ENCODE measurements around the gene AFF3.

The AFF3 gene

GRCh38 chr2:100066856-100067255 is 75.5 kb downstream of the AFF3 start:
- no peak for DNase-seq

DNA sequence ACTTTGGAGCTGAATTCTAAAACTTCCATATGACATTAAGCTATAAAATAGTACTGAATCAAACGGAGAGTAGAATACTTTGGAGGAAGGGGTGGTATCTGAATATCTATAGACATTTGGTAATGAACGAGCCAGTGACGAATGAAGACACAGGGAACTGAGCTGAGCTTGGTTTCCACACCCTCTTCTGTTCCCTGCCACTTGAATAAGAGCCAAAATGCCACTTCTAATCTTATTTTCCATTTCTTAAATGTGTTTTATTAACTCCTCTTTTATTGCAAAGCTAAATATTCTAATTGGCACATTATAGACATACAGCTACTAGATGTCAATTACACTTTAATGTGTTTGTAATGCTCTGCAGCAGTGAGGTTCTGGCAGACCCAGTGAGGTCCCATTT is 76.1 kb downstream of the AFF3 start:
- DNase-seq, result no peak

GRCh38 chr2:100064592-100065428 is 77.6 kb downstream of the AFF3 start:
- no peak for DNase-seq

- no peak for DNase-seq
Observed at GRCh38 chr2:100064165-100064564, 78.2 kb downstream of the AFF3 start.

DNA sequence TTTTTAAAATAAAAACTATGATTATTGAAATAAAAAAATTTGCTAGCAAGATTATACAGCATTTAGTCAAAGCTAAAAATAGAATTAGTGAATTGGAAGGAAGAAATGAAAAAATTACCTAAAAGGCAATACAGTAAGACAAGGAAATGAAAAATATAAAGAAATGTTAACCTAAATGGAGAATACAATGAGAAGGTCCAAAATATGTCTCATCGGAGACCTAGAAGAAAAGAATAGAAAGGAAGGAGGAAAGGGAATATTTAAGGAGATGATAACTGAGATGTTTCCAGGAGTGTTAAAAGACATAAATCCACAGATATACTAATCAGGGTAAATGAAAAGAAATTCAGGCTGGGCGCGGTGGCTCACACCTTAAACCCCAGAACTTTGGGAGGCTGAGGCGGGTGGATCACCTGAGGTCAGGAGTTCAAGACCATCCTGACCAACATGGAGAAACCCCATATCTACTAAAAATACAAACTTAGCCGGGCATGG is 78.9 kb downstream of the AFF3 start:
- no peak for DNase-seq

DNA sequence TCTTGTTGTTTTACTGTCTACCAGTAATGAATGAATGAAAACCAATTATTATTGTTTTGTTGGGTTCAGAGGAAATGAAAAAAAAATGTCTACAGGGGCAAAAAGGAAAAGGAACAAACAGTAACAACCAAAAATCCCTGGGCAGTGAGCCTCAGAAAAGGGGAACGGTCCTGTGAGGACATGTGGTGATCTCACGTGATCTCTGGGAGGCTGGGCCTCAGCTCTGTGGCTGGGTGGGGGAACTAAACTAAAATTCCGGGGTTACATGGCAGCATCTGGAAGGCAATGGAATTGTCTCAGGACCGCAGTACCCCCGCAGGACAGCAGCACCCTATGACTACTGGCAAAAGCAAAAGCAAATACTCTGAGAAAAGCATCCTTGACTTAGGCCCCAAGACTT is 80.1 kb downstream of the AFF3 start:
- no peak for DNase-seq

DNA sequence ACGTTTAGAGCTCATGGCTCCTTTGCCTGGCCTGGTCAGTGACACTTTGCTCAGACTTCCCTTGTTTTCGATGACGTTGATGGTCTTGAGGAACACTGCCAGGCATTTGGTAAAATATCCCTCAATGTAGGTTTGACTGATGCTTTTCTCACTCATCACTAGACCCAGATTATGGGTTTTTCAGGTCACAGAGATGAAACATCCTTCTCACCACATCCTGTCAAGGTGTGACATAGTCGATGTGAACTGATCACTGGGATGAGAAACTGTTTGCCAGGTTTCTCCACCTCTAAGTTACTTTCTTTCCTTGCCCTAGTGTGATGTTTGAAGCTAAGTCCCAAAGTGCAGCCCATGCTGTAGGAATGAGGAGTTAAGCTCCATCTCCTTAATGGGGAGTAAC is 81.5 kb downstream of the AFF3 start:
- no peak for DNase-seq

DNA sequence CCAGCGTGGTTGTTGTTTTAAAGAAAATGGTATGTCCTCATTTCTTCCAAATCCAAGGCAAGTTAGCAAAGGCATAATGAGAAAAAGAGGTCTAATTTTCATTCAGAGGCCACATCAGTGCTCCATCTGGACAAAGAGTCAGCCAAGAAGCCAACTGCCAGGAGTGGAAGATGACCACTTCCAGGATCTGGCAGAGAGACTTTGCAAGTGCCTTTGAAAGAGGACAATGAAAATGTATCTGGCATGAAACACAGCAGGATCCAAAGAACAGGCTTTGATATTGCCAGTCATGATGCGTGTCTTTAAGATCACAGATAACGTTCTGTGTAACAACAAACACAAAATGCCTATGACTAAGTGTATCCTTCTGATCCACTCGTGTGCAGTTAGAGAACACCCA is 82.8 kb downstream of the AFF3 start:
- no peak for DNase-seq

DNA sequence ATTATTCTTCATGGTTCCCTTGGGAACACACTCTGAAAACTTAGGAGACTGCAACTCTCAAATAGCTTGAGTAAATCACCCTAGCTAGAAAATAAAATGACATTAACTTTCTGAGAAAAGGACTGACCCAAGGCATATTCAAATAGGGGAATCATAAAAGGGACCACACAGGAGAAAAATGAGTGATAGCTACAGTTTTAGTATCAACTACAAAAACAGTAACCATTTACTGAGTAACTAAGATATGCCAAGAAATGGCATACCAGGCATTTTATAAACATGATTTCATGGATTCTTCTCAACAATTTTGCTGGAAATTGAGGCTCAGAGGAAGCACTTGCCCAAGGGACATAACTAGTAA is 84.5 kb downstream of the AFF3 start:
- no peak for DNase-seq

DNA sequence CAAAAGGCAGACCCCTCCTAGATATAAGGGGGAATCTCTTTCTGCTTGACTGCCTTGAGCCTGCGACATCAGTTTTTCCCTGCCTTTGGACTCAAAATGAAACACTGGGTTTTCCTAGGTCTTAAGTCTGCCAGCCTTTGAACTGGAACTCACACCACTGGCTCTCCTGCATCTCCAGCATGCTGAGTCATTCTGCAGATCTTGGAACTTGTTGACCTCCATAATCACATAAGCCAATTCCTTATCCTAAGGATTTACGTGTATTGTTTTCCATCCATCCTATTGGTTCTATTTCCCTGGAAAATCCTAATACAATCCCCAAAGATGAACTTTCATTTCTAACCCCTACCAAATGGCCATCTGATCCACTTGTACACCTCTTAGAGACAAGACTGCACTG is 88.0 kb downstream of the AFF3 start:
- DNase-seq, result no peak

DNA sequence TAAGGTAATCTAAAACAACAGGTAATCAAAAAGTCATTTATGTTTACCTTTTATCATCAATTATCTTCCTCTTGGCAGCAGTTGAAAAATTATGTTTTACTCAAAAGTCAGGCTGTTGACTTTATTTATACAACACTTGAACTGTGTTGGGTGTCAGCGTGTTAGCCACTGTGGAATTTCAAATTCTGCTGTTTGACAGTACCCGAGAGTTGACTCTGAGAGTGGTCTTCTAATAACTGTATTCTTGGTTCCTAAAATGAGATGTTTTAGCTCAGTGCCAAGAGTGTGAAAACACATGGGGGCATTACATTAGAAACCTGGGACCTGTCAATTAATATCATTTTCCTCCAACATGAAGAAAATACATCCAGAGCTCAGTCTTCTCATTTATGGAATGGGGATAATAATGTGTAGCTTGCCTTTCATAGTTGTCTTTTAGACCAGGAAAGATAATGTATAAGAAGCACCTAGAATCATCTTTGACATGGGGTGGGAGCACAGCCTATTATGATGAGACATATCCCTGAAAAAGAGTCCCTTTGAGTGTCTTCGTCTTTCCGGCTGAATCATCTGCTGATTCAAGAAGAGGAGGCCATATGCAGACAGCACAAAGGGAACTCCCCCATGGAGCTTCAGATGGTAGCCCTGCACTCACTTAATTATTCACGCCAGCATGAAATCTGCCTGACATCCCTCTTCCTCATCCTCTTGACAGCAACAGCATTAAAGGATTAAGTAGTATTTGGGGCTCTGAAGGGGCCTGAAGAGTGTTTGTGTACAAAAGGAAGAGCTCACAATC is 89.1 kb downstream of the AFF3 start:
- no peak for DNase-seq

- no peak for DNase-seq
Observed at GRCh38 chr2:100052650-100053049, 89.7 kb downstream of the AFF3 start.

- DNase-seq, result no peak
Observed at GRCh38 chr2:100051253-100051652, 91.1 kb downstream of the AFF3 start.

DNA sequence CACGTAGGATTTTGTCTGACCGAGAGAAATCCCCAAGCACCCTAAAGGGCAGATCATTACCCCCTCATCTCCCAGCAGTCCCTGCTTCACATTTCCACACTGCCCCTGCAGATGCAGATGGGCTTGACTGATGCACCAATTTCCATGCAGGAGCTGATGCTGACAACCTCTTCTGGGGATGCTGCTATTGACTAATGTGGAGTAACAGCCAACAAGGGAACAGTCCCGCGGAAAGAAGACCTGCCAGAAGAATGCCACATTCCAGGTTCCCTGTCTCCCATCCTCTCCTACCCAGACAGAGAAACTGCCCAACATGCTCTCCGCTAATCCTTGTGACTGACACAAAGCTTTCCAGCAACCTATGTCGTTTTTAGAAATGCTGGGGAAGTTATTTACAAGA is 91.7 kb downstream of the AFF3 start:
- no peak for DNase-seq

DNA sequence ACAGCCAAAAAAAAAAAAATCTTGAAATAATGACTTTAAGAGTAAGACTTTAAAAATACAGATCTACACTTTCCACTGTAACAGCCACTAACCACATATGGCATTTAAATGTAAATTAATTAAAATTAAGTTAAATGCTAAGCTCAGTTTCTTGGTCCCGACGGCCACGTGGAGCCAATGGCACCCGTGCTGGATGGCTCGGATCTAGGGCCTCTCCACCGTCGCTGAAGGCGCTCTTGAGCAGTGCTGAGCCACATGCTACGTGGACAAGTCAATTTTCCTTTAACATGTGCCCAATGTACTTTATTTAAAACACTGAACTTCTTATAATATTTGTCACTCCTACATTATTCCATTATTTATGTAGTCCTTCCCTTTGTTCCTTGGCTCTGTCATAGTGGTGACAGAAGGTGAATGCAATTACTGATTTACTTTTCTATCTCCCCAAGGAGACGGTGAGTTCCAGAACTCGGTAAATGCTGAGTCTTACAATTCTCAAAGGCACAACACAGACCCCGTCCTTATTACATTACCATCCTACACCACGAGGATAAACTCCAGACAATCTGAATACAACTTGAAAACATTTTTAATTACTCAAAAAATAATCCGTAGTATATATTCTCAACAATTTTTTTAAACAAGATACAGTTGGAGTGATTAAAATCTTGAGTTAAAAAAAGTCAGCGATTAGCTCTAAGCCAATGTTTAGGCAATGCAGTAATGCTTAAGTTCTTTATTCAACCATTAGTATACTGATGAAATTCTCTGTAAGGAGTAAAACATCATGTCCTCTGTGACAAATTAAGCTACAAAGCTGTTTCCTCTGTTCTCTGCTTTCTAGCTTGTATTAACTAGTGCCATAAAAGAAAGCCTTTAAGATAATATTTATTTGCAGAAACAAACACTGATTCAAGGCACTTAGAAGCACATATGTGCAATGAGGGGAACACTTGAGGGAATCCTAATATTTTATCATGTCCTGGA is 95.1 kb downstream of the AFF3 start:
- DNase-seq, result no peak

DNA sequence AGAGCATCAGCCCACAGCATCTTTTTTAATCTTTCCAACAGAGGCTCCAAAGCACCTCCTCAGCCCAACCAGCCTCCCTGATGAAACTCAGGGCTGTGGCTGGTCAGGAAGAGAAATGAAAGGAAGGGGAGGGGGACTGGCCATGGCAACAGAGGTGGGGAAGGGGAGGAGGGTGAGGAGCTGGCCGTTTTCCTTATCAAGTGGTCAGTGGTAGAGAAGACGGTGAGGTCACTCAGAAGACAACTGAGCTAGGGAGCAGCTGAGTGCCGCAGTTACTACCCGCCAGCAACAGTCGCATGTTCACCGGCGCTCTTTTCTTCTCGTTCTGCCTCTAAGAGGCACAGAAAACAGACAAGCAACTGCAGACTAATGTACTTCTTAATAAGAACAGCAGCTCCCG is 97.4 kb downstream of the AFF3 start:
- no peak for DNase-seq

- DNase-seq, result no peak
Observed at GRCh38 chr2:100043891-100044255, 98.5 kb downstream of the AFF3 start.

- DNase-seq, result no peak
Observed at GRCh38 chr2:100043081-100043890, 99.1 kb downstream of the AFF3 start.

DNA sequence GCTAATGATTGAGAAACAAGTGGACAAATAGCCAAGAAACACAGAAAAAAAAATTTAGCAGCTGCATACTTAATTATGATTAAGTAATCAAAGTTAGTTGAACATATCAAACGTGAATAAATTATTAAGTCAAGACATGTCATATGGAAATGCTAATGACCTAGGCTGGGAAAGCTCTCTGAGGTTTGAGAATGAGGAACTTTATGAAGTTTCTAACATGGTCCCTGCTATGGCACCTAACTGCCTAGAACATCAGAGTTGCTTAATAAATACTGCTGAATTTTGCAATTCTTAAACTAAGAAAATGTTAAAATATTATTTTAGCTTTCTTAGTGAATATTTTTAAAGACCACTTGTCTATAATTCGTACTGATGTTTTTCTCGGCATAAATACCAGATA is 99.8 kb downstream of the AFF3 start:
- DNase-seq, result no peak

GRCh38 chr2:100041946-100042345 is 100.4 kb downstream of the AFF3 start:
- no peak for DNase-seq

GRCh38 chr2:100041385-100041784 is 101.0 kb downstream of the AFF3 start:
- no peak for DNase-seq

- DNase-seq, result no peak
Observed at GRCh38 chr2:100040906-100041305, 101.5 kb downstream of the AFF3 start.
